ENCODE measurements around the gene CLC.
"Not testable (repeated sequence)": the region's sequence is repeated elsewhere in the genome, so short reads cannot be mapped to it uniquely, and the experiment has no call there.

Gene CLC

GRCh38 chr19:39728040-39728439, 9.8 kb downstream of the CLC start:
- DNase-seq (ENCODE audit: low spot score) = no peak

- DNase-seq (ENCODE audit: low spot score) = no peak
Measured at GRCh38 chr19:39727070-39727800, 10.6 kb downstream of the CLC start.

GRCh38 chr19:39725995-39726394, 11.8 kb downstream of the CLC start:
- DNase-seq (ENCODE audit: low spot score) = no peak

GRCh38 chr19:39720144-39720543, 17.7 kb downstream of the CLC start:
- DNase-seq (ENCODE audit: low spot score) = not testable (repeated sequence)

- no peak for DNase-seq (ENCODE audit: low spot score)
Measured at GRCh38 chr19:39710333-39710890, 27.4 kb downstream of the CLC start.

GRCh38 chr19:39709026-39709872, 28.6 kb downstream of the CLC start:
- no peak for DNase-seq (ENCODE audit: low spot score)

GRCh38 chr19:39708594-39708993, 29.2 kb downstream of the CLC start:
- DNase-seq (ENCODE audit: low spot score) = no peak

GRCh38 chr19:39705578-39706188, 32.1 kb downstream of the CLC start:
- DNase-seq (ENCODE audit: low spot score) = no peak

- DNase-seq (ENCODE audit: low spot score) = no peak
Measured at GRCh38 chr19:39704181-39705044, 33.4 kb downstream of the CLC start, which contains the start of gene LGALS14. Gene LGALS14 (plus strand): TSS chr19:39704481. CDS start chr19:39704529, 48 bp downstream.

- no peak for DNase-seq (ENCODE audit: low spot score)
Measured at GRCh38 chr19:39701291-39701690, 36.5 kb downstream of the CLC start.

- DNase-seq (ENCODE audit: low spot score) = no peak
Measured at GRCh38 chr19:39698535-39698934, 39.3 kb downstream of the CLC start.

- no peak for DNase-seq (ENCODE audit: low spot score)
Measured at GRCh38 chr19:39696387-39696786, 41.4 kb downstream of the CLC start.

GRCh38 chr19:39695759-39696158, 42.1 kb downstream of the CLC start:
- no peak for DNase-seq (ENCODE audit: low spot score)

GRCh38 chr19:39692822-39693221, 45.0 kb downstream of the CLC start:
- no peak for DNase-seq (ENCODE audit: low spot score)

- DNase-seq (ENCODE audit: low spot score) = no peak
Measured at GRCh38 chr19:39692166-39692565, 45.7 kb downstream of the CLC start.

GRCh38 chr19:39688637-39689036, 49.2 kb downstream of the CLC start:
- not testable (repeated sequence) for DNase-seq (ENCODE audit: low spot score)

- DNase-seq (ENCODE audit: low spot score) = no peak
Measured at GRCh38 chr19:39686739-39687138, 51.1 kb downstream of the CLC start.

GRCh38 chr19:39684267-39684666, 53.6 kb downstream of the CLC start:
- DNase-seq (ENCODE audit: low spot score) = no peak

GRCh38 chr19:39681416-39681815, 56.4 kb downstream of the CLC start:
- DNase-seq (ENCODE audit: low spot score) = no peak
